ENCODE measurements around the gene SLC16A8. TPM values are rescaled to one million over a fixed set of nuclear protein-coding genes. Genes with fewer than 3 reads are reported as not detected.

SLC16A8 gene
- total RNA-seq, 1 donor = not detected

- TF ChIP-seq CTCF (IDR thresholded peaks at IDR 0.05; ENCODE audit: extremely low read depth, low read depth, low read length) = no peak
- Histone ChIP-seq H3K4me3 (ENCODE audit: insufficient read depth, low read length) (peak within 1 kb of the TSS; percentile 92), H3K79me2 (ENCODE audit: insufficient read depth, low read length) (no peaks in the 10 kb centered on the region), H3K36me3 (ENCODE audit: insufficient read depth, low read length) (peaks cover 11% of the 10 kb centered on the region), H3K4me1 (ENCODE audit: insufficient read depth, low read length) (peaks cover 9% of the 10 kb centered on the region), H2AFZ (ENCODE audit: low read length) (peak within 1 kb of the TSS; percentile 96), H4K20me1 (ENCODE audit: insufficient read depth, low read length) (no peaks in the 10 kb centered on the region), H3K4me2 (ENCODE audit: insufficient read depth, low read length) (peak within 1 kb of the TSS; percentile 89), H3K27me3 (ENCODE audit: insufficient read depth, low read length) (no peaks in the 10 kb centered on the region), H3K27ac (ENCODE audit: low read depth, low read length) (peak within 1 kb of the TSS; percentile 78), H3K9me3 (ENCODE audit: low read depth, low read length) (no peaks in the 10 kb centered on the region)
- DNase-seq (ENCODE audit: insufficient read length, low spot score, missing footprints) = peak; percentile 99
Measured at GRCh38 chr22:38056969-38057891, 26.8 kb downstream of the SLC16A8 start, which contains the start of gene PICK1. PICK1 (plus strand) TSS chr22:38057404; CDS start chr22:38057810, 406 bp downstream.

GRCh38 chr22:38051900-38052862, 31.8 kb downstream of the SLC16A8 start:
- no peak overlapping the region for H3K4me3 ChIP-seq (ENCODE audit: insufficient read depth, low read length)
- peak; percentile 99 for DNase-seq (ENCODE audit: insufficient read length, low spot score, missing footprints)
- no peak overlapping the region for H3K27ac ChIP-seq (ENCODE audit: low read depth, low read length)
- peak; percentile 75 for TF ChIP-seq CTCF (IDR thresholded peaks at IDR 0.05; ENCODE audit: extremely low read depth, low read depth, low read length)
- peaks cover 2% of the 10 kb centered on the region for H3K4me1 ChIP-seq (ENCODE audit: insufficient read depth, low read length)
- H3K36me3 ChIP-seq (ENCODE audit: insufficient read depth, low read length) = no peaks in the 10 kb centered on the region
- H3K79me2 ChIP-seq (ENCODE audit: insufficient read depth, low read length) = no peaks in the 10 kb centered on the region
- no peak overlapping the region for H3K4me2 ChIP-seq (ENCODE audit: insufficient read depth, low read length)
- no peaks in the 10 kb centered on the region for H4K20me1 ChIP-seq (ENCODE audit: insufficient read depth, low read length)
- peak overlapping the region; percentile 77 for H2AFZ ChIP-seq (ENCODE audit: low read length)
- peaks cover 6% of the 10 kb centered on the region for H3K27me3 ChIP-seq (ENCODE audit: insufficient read depth, low read length)
- H3K9me3 ChIP-seq (ENCODE audit: low read depth, low read length) = no peaks in the 10 kb centered on the region

- no peaks in the 10 kb centered on the region for H4K20me1 ChIP-seq (ENCODE audit: insufficient read depth, low read length)
- H3K36me3 ChIP-seq (ENCODE audit: insufficient read depth, low read length) = no peaks in the 10 kb centered on the region
- no peak for TF ChIP-seq CTCF (IDR thresholded peaks at IDR 0.05; ENCODE audit: extremely low read depth, low read depth, low read length)
- H3K27me3 ChIP-seq (ENCODE audit: insufficient read depth, low read length) = peaks cover 6% of the 10 kb centered on the region
- no peaks in the 10 kb centered on the region for H3K9me3 ChIP-seq (ENCODE audit: low read depth, low read length)
- no peaks in the 10 kb centered on the region for H3K4me1 ChIP-seq (ENCODE audit: insufficient read depth, low read length)
- H3K4me3 ChIP-seq (ENCODE audit: insufficient read depth, low read length) = no peak overlapping the region
- DNase-seq (ENCODE audit: insufficient read length, low spot score, missing footprints) = peak; percentile 19
- no peak overlapping the region for H3K4me2 ChIP-seq (ENCODE audit: insufficient read depth, low read length)
- no peak overlapping the region for H2AFZ ChIP-seq (ENCODE audit: low read length)
- no peaks in the 10 kb centered on the region for H3K79me2 ChIP-seq (ENCODE audit: insufficient read depth, low read length)
- H3K27ac ChIP-seq (ENCODE audit: low read depth, low read length) = no peak overlapping the region
Measured at GRCh38 chr22:38051261-38051660, 32.7 kb downstream of the SLC16A8 start.

Data from osteoblast (primary cell).